ENCODE data around the gene PIKFYVE. TPM values are rescaled to one million over a fixed set of nuclear protein-coding genes. Genes with fewer than 3 reads are reported as not detected.
A peak's percentile ranks its signal among the peaks of the same experiment; 100 is the strongest.
"Not testable (repeated sequence)": the region's sequence is repeated elsewhere in the genome, so short reads cannot be mapped to it uniquely, and the experiment has no call there.

Gene PIKFYVE
- total RNA-seq, 1 experiment from 2014 or later = 16.2 TPM

DNA sequence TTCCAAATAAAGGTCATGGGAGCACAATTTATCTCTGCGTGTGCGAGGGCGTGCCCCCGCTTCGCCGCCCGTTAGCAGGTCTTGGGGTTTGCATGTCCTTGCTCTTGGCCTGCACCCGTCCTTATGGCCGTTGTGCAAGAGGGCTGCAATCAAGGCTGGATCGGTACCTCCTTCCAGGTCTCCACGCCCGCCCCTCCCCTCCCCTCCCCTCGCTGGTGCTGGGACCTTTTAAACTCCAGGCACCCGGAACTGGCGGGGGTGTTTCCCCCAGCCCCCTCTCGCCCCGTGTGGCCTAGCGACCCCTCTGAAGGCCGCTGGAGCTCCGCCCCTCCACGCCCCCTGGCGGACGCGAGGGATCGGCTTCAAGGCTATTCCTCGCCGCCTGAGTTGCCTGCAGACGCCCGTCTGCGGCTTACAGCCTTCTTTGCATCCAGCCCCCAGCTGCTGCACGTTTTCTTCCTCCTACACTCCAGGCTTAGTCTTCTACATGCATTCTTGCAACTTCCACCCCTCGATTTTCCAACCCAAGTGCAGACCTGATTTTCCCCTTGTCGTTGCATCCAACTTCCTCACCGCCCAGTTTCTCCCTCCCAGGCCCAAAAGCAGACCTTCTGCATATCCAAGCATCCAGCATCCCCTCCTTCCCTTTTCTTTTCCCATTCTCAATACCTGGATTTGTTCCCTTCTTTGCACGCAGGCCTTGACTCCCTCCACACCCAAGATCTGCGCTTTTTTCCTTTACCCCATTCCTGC is 11.8 kb upstream of the PIKFYVE start:
- peak; percentile 71 for DNase-seq (ENCODE audit: low read depth)

DNA sequence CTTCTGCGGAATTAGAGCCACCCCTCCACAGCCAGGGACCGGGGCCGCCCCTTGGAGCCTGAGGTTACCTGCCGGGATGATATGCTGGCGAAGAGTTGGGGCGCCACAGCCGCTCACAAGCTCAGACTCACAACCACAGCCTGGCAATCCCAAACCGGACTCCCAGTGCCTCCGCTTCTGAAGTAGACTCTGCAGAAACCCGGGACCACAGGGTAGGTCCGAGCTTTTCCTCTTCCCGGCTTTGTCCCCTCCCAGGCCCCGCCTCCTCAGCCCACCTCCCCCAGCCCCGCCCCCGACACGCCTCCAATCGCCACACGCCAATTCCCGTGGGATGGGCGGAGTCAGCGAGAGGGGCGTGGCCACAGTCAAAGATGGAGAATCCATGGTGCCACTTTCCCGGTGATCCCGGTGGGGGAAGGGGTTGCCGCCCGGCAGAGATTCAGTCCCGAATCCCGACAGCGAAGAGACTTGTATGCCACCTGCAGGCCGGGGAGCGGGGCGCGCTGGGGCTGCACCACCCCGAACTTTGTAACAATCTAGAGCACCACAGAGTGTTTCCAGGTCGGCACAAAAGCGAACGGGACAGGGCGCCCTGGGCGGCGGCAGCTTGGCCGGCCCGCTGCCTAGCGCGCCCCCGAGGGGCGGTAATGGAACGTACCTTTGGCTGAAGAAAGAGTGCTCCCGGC is 11.0 kb upstream of the PIKFYVE start, which contains the start of gene IDH1:
TSS of gene IDH1 (minus strand) at position 201 of the 686 bp plus-strand sequence. CDS start 3,520 bp downstream, outside the sequence.
- DNase-seq (ENCODE audit: low read depth) = peak; percentile 93

DNA sequence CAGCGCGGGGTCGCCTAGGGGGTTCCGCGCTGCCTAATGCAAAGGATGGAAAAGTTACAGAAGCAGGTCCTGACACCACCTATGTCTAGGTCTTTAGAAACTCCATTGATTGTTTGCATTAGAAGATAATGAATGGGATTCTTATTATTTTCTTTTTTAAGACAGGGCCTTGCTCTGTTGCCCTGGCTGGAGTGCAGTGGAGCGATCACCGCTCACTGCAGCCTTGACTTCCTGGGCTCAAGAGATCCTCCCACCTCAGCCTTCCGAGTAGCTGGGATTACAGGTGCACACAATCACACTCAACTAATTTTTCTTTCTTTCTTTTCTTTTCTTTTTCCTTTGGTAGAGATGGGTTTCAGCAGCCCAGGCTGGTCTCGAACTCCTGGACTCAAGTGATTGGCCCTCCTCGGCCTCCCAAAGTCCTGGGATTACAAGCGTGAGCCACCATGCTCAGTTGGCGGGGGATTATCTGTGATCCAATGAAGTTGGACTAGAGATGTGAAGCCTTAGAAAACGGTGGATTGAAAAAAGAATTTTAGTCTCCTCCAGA is 10.4 kb upstream of the PIKFYVE start:
- no peak for DNase-seq (ENCODE audit: low read depth)

DNA sequence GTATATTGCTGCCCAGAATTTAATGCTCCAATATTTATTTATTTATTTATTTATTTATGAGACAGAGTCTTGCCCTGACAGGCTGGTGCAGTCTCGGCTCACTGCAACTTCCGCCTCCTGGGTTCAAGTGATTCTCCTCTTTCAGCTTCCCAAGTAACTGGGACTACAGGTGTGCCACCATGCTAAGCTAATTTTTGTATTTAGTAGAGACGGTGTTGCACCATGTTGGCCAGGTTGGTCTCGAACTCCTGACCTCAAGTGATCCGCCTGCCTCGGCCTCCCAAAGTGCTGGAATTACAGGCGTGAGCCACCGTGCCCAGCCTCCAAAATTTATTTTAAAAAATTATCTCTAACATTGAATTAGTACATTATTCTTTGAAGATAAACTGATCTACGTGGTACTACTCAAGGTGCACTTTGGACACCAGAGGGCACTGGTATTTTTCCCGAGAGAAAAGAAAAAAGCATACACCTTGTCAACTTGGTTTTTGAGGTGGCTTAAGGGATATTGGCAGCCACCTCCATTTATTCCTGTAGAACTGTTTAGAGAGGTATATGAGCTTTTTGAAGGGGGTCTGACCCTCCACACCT is 9.8 kb upstream of the PIKFYVE start:
- no peak for DNase-seq (ENCODE audit: low read depth)

DNA sequence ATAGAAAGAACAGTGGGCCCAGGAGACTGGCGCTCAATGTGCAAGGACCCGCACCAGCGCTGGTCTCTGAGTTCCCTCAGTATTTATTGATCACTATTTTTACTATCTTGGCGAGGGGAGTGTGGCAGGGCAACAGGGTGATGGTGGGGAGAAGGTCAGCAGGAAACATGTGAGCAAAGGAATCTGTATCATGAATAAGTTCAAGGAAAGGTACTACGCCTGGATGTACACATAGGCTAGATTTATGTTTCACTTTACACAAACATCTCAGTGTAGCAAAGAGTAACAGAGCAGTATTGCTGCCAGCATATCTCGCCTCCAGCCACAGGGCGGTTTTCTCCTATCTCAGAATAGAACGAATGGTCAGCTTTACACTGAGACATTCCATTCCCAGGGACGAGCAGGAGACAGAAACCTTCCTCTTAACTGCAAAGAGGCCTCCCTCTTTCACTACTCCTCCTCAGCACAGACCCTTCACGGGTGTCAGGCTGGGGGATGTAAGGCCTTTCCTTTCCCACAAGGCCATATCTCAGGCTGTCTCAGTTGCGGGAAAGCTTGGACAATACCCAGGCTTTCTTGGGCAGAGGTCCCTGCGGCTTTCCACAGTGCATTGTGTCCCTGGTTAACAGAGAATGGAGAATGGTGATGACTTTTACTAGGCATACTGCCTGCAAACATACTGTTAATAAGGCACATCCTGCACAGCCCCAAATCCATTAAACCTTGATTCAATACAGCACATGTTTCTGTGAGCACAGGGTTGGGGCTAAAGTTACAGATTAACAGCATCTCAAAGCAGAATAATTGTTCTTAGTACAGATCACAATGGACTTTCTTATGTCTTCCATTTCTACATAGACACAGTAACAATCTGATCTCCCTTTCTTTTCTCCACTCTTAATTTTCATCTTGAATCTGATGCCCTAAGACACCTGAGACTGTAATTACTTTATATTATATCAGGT is 8.9 kb upstream of the PIKFYVE start:
- not testable (repeated sequence) for DNase-seq (ENCODE audit: low read depth)

DNA sequence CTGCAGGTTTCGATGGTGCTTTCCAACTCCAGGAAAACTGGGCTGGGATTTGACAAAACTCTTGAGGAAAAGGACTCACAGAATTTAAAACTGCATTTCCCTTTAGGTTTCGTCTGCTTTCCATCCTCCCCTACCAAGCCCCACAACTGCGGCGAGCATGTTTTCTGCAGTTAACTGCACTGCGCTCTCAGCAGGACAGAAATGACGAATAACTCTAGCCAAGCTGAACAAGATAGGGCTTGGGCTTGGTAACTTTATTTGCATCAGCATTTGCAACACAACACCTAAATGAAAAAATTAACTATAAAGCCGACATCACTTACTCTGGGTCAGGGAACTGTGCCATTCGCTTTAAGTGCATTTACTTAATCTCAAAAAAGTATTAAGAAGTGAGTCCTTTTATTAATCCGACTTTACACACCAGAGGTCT is 669 bp upstream of the PIKFYVE start:
- DNase-seq (ENCODE audit: low read depth) = peak; percentile 43

DNA sequence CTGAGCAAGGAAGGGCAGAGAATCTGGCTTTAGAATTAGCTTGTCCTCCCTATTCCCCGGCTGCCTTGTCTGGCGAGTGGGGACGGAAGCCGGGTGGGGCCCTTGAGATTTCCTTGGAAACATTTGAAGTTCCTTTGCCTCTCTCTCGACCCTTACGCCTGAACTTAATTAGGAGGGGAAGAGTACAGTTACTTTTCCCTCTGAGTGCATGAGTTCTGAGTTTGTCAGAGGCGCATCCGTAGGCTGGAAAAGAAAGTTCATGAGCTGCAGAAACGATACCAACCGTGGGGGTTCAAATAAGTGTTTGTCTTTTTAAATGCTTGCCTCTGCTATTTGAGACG is 468 bp downstream of the PIKFYVE start:
- no peak for DNase-seq (ENCODE audit: low read depth)

DNA sequence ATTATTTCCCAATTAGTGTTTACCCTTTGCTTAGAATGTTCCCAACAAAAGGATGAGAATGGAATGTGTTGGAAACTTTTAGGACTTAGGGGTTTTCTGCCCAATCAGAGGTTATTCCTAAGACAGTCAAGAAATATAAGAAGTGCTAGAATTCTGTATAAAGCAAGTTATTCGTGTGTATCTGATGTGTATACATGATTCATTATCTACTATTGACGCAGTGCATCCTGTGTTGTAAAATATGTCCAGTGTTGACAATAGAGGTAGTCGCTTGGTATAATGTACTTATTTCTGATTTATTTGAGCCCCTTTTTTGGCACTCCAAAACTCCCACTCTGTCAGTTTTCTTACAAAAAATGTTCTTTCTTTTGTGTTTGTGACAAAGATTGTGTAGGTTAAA is 881 bp downstream of the PIKFYVE start:
- DNase-seq (ENCODE audit: low read depth) = no peak

DNA sequence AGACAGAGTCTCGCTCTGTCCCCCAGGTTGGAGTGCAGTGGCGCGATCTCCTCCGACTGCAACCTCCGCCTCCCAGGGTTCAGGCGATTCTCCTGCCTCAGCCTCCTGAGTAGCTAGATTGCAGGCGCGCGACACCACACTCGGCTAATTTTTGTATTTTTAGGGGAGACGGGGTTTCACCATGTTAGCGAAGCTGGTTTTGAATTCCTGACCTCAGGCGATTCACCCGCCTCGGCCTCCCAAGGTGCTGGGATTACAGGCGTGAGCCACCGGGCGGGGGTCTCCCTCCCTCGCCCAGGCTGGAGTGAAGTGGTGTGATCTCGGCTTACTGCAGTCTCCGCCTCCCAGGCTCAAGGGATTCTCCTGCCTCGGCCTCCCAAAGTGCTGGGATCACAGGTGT is 1.5 kb downstream of the PIKFYVE start:
- not testable (repeated sequence) for DNase-seq (ENCODE audit: low read depth)

DNA sequence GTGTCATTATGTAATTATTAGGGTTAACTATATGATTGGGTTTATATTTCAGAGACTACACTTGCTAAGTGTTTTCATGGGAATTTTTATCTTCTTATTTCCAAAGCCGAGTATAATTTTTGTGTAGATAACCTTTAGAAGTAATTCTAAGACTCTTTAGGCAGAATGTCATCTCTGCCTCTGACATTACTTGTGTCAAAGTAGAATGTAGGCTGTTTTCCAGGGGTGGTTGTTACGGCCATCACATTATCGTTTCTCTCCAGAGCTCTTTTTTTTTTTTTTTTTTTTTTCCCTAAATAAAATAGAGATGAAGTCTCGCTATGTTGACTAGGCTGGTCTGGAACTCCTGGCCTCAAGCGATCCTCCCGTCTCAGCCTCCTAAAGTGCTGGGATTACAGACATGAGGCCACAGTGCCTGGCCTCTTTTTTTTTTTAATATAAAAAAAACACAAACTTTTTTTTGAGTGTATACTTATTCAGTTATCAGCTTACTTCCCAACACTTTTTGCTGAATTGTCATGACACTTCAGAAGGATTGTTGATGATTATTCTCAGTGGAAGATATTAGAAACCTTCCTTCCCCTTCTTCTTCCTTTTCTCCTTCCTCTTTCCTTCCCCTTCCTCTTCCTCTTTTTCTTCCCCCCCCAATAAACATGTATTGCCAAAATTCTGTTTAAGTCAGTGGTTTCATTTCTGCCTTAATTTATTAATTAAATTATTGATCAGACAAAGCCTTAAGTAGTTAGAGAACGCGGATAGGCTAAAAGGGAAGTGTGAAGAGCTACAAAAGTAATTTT is 2.3 kb downstream of the PIKFYVE start:
- no peak for DNase-seq (ENCODE audit: low read depth)

DNA sequence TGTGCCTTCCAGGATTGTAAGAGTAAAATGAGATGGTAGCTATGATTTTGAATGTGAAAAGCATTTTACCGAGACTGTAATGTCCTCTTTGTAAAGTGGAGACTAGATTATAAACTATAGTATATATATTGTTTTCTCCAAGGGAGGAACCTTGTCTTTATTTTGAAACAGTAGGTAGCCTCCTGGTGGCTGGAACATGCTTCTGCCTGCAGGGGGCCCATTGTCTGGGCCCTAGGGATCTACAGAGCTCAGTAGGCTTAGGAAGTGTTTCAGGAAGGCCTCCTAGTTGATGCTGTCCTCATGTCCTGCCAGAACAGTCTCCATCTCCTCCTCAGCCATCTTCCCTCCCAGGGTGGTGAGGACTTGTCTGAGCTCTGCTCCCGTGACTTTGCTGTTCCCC is 3.0 kb downstream of the PIKFYVE start:
- peak; percentile 6 for DNase-seq (ENCODE audit: low read depth)

DNA sequence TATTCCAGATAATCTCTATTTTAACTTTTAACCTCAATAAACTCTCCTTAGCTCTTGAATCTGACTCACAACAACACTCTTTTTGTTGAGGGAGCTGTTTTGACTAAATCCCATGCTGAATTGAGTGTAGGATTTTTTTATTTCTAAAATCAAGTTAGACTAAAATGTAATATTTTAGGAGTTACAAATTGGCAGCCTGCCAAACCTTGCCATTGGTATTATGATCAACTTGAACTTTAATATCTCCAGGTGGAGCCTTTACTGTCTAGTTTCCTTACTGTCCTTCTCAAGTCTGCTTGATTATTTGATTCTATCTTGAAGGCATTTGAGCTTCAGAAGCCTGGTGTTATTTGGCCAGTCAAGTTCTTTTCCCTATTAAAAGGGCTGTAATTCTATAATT is 8.7 kb downstream of the PIKFYVE start:
- DNase-seq (ENCODE audit: low read depth) = no peak

DNA sequence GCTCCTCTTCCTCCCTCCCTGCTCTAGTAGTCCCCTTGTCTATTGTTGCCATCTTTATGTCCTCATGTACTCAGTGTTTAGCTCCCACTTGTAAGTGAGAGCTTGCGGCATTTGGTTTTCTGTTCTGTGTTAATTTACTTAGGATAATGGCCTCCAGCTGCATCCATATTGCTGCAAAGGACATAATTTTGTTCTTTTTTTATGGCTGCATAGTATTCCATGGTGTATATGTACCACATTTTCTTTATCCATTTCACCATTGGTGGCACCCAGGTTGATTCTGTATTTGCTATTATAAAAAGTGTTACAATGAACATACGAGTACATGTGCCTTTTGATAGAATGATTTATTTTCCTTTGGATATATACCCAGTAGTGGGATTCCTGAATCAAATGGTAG is 12.5 kb downstream of the PIKFYVE start:
- DNase-seq (ENCODE audit: low read depth) = no peak

DNA sequence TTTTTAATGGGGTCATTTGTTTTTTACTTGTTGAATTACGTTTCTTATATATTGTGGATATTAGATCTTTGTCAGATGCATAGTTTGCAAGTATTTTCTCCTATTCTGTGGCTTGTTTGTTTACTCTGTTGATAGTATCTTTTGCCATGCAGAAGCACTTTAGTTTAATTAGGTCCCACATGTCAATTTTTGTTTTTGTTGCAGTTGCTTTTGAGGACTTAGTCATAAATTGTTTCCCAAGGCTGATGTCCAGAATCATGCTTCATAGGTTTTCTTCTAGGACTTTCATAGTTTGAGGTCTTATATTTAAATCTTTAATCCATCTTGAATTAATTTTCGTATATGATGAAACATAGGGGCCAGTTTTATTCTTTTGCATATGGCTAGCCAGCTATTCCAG is 13.2 kb downstream of the PIKFYVE start:
- DNase-seq (ENCODE audit: low read depth) = no peak

DNA sequence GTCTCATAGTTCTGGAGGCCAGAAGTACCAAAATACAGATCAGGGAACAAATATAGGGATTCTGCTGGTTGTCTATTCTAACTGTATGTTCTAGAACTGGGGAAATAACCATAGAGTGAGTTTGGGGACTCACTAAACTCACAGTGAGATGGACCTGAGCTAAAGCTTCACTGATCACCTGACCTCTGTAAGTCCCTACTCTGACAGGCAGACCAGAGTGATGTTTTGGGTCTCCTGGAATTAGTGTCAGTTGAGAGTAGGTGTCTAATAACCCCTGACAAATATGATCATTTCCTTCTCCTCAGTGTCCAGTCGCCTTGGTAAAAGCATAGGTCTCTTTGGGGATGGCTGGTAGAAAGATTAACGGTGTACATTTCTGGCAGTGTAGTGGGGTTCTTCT is 14.2 kb downstream of the PIKFYVE start:
- DNase-seq (ENCODE audit: low read depth) = no peak

DNA sequence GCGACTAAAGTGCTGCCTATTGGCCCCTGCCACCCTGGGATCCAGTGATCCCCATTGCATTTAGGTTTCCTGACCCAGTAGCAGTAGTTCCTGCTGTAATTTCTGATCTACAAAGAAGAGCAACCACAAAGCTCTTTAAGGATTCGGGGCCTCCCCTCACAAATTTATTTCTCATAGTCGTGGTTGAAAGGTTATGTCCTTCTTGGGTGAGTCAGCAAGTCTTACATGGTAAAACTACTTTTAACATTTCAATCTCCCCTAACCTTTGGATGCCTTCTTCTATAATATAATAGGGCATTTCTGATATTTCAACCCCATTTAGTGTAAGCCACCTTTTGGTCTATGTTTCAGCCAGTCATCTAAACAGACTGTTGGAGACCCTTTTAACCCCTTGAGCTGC is 14.9 kb downstream of the PIKFYVE start:
- peak; percentile 50 for DNase-seq (ENCODE audit: low read depth)

DNA sequence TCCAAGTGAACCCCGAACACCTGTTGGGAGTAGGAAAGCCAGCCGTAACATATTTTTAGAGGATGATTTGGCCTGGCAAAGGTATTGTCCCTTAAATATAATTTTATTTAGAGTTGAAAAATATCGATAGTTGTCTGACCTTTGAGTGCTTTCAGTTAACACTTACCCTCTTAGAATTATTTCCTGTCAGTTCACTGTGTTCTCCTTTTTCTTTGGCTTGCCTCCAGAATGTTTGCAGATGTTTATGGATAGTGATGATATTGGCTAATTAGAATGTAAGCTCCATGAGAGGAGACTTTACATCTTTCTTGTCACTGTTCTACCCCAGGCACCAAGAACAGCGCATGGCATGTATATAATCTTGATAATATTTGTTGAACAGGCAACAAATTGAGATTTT is 19.8 kb downstream of the PIKFYVE start:
- DNase-seq (ENCODE audit: low read depth) = no peak

DNA sequence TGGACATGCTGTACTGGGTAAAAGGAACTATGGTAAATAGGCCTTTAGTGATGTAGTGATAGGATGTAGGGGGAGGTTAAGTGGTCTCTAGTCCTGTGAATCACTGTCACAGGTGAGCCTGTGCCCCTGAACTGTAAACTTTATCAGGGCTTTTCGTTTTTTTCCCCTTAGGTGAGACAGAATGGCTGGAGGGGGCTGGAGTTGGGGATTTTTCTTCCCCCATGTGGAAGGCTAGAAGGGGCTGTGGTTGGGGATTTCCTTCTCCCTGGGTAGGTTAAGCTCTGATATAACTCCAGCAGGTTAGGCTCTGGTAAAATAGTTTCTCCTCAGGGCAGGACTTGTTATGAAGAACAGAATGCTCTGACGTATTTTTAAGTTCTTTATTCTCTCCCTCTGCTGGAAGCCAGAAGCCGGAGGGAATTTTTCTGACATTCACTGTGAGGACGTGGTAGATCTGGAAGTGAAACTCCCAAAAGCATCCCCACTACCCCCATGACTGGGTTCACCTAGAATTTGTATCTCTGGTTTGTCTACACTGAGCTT is 28.5 kb downstream of the PIKFYVE start:
- no peak for DNase-seq (ENCODE audit: low read depth)

DNA sequence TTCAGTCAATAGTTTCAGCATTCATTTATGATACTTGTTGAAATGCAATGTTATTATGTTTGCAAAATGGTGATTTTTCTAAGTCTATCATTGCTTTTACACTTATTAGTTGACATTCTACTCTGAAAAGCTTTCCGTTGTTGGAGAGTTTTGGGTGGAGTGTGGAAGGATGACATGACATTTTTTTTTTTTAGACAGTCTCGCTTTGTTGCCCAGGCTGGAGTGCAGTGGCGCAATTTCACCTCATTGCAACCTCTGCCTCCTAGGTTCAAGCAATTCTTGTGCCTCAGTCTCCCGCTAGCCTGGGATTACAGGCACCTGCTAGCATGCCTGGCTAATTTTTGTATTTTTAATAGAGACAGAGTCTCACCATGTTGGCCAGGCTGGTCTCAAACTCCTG is 29.8 kb downstream of the PIKFYVE start:
- DNase-seq (ENCODE audit: low read depth) = no peak

DNA sequence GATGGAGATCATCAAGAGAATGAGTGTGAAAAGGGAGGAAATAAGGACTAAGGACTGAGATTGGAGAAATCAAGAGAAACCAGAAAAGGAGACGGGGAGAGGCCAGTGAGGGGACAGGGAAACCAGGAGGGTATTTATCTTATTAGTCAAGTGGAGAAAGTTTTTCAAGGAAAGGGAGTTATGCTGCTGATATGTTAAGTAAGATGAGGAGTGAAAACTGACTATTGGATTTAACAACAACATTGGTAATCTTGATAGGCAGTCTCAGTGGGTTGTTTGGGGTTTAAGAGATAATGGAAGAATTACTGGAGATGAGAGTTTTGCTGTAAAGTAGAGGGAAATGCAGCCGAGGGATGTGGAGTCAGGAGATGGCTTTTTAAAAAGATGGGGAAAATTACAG is 30.6 kb downstream of the PIKFYVE start:
- DNase-seq (ENCODE audit: low read depth) = no peak
